ENCODE results near the gene RAB11A. TPM values are rescaled to one million over a fixed set of nuclear protein-coding genes. Genes with fewer than 3 reads are reported as not detected.
A peak's percentile ranks its signal among the peaks of the same experiment; 100 is the strongest.

The RAB11A gene
- 84.5 and 218 TPM in 2 replicates for total RNA-seq (ENCODE audit: low replicate concordance)

DNA sequence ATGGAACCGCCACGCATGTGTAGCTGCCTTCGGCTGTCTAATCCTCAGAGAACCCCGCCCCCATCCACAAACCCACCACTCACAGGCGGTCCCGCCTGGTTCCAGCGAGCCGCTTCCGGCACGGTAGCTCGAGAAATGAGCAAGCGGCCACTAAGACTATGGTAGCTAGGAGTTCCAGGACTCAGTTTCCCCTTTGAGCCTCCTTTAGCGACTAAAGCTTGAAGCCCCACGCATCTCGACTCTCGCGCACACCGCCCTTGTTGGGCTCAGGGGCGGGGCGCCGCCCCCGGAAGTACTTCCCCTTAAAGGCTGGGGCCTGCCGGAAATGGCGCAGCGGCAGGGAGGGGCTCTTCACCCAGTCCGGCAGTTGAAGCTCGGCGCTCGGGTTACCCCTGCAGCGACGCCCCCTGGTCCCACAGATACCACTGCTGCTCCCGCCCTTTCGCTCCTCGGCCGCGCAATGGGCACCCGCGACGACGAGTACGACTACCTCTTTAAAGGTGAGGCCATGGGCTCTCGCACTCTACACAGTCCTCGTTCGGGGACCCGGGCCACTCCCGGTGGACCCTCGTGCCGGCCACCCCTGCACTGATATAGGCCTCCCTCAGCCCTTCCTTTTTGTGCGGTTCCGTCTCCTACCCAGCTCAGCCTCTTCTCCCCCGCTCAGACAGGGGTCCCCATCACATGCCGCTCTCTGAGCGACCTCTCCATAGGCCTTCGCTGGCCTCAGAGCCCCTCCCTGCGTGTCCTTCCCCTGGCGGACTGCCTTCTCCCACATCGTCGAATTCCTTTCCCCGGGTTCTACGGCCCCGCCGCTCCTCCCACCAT lies at the start of gene RAB11A:
TSS of gene RAB11A (plus strand) at position 366 of the 828 bp plus-strand sequence. CDS start at position 461, 95 bp downstream.
- peak; percentile 96 for DNase-seq (ENCODE audit: low read depth)
- TF ChIP-seq, protein P1, sequence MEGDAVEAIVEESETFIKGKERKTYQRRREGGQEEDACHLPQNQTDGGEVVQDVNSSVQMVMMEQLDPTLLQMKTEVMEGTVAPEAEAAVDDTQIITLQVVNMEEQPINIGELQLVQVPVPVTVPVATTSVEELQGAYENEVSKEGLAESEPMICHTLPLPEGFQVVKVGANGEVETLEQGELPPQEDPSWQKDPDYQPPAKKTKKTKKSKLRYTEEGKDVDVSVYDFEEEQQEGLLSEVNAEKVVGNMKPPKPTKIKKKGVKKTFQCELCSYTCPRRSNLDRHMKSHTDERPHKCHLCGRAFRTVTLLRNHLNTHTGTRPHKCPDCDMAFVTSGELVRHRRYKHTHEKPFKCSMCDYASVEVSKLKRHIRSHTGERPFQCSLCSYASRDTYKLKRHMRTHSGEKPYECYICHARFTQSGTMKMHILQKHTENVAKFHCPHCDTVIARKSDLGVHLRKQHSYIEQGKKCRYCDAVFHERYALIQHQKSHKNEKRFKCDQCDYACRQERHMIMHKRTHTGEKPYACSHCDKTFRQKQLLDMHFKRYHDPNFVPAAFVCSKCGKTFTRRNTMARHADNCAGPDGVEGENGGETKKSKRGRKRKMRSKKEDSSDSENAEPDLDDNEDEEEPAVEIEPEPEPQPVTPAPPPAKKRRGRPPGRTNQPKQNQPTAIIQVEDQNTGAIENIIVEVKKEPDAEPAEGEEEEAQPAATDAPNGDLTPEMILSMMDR (IDR thresholded peaks at IDR 0.05; ENCODE audit: insufficient read depth, low read length): peak; percentile 38
- H3K4me3 ChIP-seq (ENCODE audit: low read depth, low read length): peak within 1 kb of the TSS; percentile 73

DNA sequence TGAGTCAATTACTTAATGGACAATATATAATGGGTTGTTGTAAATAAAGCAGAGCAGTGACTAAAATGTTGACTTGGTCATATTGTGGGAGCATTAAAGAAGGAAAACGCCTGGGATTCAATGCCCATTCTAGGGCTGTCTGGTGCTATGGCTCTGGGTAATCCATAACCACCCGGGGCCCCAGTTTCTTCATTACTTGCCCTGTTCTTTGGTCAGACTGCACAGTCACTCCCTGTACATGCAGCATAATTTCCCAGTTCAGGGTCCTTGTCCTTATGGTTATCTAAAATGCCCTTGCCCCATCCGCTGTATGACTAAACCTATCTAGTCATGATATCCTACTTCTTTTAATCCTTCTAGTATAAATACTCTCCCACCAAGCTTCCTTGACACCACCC lies 49.7 kb upstream of the RAB11A start:
- TF ChIP-seq, protein P1 (IDR thresholded peaks at IDR 0.05; ENCODE audit: insufficient read depth, low read length): no peak
- no peak for DNase-seq (ENCODE audit: low read depth)
- H3K4me3 ChIP-seq (ENCODE audit: low read depth, low read length): no peak overlapping the region

DNA sequence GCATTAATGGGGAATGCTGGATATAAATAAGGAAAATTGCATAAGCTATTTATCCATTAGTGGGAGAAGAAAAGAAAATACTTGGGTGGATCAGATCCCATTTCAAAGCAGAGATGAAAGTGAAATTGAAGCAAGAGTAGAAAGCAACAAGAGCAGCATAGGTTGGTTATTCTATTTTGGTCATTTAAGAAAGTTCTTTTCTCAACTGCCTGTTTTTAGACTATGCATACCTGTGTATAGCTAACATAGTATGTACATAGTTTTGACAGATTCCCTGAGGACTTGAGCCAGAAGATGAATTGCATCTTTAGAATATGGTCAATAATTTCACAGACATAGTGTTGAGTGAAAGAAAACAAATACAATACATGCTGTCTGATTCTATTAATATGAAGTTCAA lies 48.2 kb upstream of the RAB11A start:
- TF ChIP-seq, protein P1 (IDR thresholded peaks at IDR 0.05; ENCODE audit: insufficient read depth, low read length): no peak
- no peak for DNase-seq (ENCODE audit: low read depth)

DNA sequence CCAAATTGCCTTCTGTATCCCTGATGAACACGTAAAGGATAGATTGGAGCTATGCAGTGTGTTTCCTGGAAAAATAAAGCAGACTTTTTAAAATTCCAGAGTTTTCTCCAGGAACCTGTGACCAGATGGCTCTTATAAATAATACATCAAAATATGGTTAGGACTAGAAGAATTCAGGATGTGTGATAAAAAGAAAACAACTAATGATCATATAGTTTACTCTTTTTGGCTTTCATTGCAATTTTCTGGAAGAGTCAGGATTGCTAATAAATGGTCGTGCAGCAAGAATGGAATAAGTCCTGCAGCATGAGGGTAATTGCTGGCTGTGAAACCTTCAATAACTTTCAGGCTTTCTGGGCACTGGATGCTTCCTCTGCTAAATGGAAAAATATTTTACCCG lies 47.0 kb upstream of the RAB11A start:
- no peak for DNase-seq (ENCODE audit: low read depth)
- TF ChIP-seq, protein P1 (IDR thresholded peaks at IDR 0.05; ENCODE audit: insufficient read depth, low read length): no peak
- no peak overlapping the region for H3K4me3 ChIP-seq (ENCODE audit: low read depth, low read length)

More for the DNA sequence above, 48.2 kb upstream of the RAB11A start:
- H3K4me3 ChIP-seq (ENCODE audit: low read depth, low read length): no peak overlapping the region

DNA sequence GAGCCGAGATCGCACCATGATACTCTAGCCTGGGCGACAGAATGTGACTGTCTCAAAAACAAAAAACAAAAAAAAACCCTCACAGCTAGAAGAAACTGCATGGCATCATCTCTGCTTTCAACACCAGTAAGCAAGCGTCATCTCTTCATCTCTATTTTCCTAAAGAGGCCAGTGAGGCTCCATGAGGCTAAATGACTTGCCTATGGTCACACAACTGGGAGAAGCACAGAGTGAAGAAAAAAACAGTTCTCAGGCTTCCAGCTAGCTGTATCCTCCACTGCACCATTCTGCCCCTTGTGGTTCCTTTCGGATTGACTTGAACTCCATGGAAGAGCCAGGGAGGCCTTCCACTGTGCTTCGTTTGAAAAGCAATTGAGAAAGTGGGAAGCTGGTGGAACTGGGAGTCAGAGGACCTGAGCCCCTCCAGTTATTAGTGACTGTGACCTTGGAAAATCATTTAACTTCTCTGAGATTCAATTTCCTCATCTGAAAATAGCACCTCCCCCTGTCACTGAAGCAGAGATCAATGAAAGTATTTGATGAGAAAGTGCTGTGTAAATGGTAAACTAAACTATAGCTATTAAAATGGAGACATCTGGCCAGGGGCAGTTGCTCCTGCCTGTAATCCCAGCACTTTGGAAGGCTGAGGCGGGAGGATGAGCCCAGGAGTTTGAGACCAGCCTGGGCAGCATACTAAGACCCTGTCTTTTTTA lies 45.1 kb upstream of the RAB11A start:
- H3K4me3 ChIP-seq (ENCODE audit: low read depth, low read length): no peak overlapping the region
- TF ChIP-seq, protein P1 (IDR thresholded peaks at IDR 0.05; ENCODE audit: insufficient read depth, low read length): peak; percentile 84
- DNase-seq (ENCODE audit: low read depth): peak; percentile 75

DNA sequence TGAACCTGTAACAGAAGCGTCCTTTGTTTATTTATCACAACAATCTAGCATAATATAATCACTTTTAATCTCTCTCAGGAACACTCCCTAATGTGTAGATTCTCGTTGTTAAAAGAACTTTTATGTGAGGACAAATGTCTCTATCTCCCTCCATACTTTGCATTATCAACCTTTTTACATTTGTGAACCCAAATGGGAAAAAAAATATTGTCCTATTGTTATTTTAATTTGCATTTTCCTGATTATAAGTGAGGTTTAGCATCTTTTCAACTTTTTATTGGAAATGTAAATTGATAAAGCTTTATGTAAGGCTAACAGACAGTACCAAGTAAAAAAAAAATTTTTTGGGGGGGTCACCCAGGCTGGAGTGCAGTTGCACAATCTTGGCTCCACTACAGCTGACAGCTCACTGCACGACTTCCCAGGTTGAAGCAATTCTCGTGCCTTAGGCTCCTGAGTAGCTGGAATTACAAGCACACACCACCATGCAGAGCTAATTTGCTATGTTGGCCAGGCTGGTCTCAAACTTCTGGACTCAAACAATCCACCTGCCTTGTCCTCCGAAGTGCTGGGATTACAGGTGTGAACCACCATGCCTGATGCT lies 44.2 kb upstream of the RAB11A start:
- TF ChIP-seq, protein P1 (IDR thresholded peaks at IDR 0.05; ENCODE audit: insufficient read depth, low read length): no peak
- H3K4me3 ChIP-seq (ENCODE audit: low read depth, low read length): no peak overlapping the region
- peak; percentile 80 for DNase-seq (ENCODE audit: low read depth)

All from fibroblast of the aortic adventitia (primary cell).